Osteocyte (in vitro differentiated cells): ENCODE data around the gene SEMA6B. TPM values are rescaled to one million over a fixed set of nuclear protein-coding genes. Genes with fewer than 3 reads are reported as not detected.

Experiments used
- DNase-seq: peaks from one replicate; pipeline ENCODE4 v3.0.0; 2021; ENCODE audit warnings: mixed read lengths; ENCODE audit not compliant: unreplicated experiment; ENCODE audit errors: extremely low spot score
- H3K27ac Mint-ChIP-seq: one replicate; pipeline ENCODE4 v1.8.0; 2021; ENCODE audit warnings: mild to moderate bottlenecking, mixed read lengths; ENCODE audit not compliant: unreplicated experiment
- H3K27me3 Mint-ChIP-seq: one replicate; pipeline ENCODE4 v1.8.0; 2021; ENCODE audit warnings: mixed read lengths; ENCODE audit not compliant: unreplicated experiment
- H3K36me3 Mint-ChIP-seq: one replicate; pipeline ENCODE4 v1.8.0; 2021; ENCODE audit warnings: mixed read lengths; ENCODE audit not compliant: unreplicated experiment
- H3K4me1 Mint-ChIP-seq: one replicate; pipeline ENCODE4 v1.8.0; 2021; ENCODE audit warnings: mixed read lengths; ENCODE audit not compliant: unreplicated experiment
- H3K4me3 Mint-ChIP-seq: one replicate; pipeline ENCODE4 v1.8.0; 2021; ENCODE audit warnings: mild to moderate bottlenecking, moderate library complexity, mixed read lengths; ENCODE audit not compliant: unreplicated experiment
- H3K9me3 Mint-ChIP-seq: one replicate; pipeline ENCODE4 v1.8.0; 2021; ENCODE audit warnings: mixed read lengths; ENCODE audit not compliant: unreplicated experiment
- total RNA-seq: library from RNA; stranded (reverse); gene quantifications from 2 replicates; pipeline ENCODE4 v1.2.1, GENCODE V29; 2021
- TF ChIP-seq, protein P1 (sequence below): fragments of 200-600 bp; sonication (generic); IDR thresholded peaks from 2 replicates; pipeline ENCODE4 v1.5.0; 2021; ENCODE audit warnings: antibody characterized with exemption, mild to moderate bottlenecking, moderate library complexity

SEMA6B gene
- total RNA-seq, 1 donor from 2014 or later = 6.2 TPM

DNA sequence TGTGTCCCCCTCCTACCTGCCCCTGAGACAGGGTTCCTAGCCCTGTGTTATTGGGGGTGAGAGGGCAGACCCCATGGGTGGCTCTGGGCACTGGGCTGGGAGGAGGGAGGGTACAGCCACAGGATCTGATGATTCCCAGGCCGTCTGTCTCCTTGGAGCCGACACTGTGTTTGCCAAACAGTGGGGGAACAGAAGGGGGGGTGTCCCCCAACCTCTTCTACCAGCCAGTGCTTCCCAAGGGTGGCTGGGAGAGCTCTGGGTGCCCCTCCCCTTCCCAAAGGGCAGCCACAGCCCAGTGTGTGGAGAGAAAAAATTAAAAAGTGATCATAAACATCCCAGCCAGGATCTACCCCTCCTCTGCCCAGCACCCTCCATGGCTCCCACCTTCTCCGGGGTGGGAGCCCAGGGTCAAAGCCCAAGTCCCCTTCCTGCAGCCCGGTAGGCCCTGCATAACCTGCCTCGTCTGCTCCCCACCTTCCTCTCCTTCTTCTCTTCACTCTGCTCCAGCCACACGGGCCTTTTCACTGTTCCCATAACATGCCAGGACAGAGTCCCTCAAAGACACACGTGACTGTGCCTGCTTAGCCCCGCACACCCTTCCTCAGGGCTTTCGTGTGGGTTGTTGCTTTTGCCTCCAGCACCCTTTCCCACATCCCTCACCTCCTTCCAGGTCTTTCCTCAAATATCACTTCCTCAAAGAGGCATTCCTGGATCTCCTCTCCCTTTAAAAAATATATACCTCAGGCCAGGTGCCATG lies 39.8 kb downstream of the SEMA6B start:
- no peaks in the 10 kb centered on the region for H3K9me3 Mint-ChIP-seq
- H3K4me1 Mint-ChIP-seq = peaks cover 5% of the 10 kb centered on the region
- TF ChIP-seq, protein P1, sequence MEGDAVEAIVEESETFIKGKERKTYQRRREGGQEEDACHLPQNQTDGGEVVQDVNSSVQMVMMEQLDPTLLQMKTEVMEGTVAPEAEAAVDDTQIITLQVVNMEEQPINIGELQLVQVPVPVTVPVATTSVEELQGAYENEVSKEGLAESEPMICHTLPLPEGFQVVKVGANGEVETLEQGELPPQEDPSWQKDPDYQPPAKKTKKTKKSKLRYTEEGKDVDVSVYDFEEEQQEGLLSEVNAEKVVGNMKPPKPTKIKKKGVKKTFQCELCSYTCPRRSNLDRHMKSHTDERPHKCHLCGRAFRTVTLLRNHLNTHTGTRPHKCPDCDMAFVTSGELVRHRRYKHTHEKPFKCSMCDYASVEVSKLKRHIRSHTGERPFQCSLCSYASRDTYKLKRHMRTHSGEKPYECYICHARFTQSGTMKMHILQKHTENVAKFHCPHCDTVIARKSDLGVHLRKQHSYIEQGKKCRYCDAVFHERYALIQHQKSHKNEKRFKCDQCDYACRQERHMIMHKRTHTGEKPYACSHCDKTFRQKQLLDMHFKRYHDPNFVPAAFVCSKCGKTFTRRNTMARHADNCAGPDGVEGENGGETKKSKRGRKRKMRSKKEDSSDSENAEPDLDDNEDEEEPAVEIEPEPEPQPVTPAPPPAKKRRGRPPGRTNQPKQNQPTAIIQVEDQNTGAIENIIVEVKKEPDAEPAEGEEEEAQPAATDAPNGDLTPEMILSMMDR = no peak
- H3K36me3 Mint-ChIP-seq = no peaks in the 10 kb centered on the region
- H3K4me3 Mint-ChIP-seq = no peak overlapping the region
- no peak overlapping the region for H3K27ac Mint-ChIP-seq
- no peak for DNase-seq
- H3K27me3 Mint-ChIP-seq = no peaks in the 10 kb centered on the region

DNA sequence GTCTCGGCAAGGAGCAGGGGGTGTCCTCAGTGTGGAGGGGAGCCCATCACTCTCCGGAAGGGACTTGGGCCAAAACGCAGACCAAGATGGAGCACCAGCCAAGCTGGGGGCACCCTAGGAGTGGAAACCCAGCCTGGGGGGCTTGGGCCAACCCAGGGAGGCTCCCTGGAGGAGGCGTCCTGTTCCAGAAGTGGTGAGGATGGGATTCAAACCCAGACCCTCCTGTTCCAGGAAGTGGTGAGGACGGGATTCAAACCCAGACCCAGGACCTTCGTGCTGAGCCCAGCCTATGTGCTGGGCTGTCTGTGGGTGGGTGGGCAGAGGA lies 40.4 kb downstream of the SEMA6B start:
- no peak overlapping the region for H3K4me3 Mint-ChIP-seq
- TF ChIP-seq, protein P1 = no peak
- no peaks in the 10 kb centered on the region for H3K27me3 Mint-ChIP-seq
- peaks cover 5% of the 10 kb centered on the region for H3K4me1 Mint-ChIP-seq
- DNase-seq = no peak
- no peaks in the 10 kb centered on the region for H3K9me3 Mint-ChIP-seq
- no peak overlapping the region for H3K27ac Mint-ChIP-seq
- H3K36me3 Mint-ChIP-seq = no peaks in the 10 kb centered on the region

DNA sequence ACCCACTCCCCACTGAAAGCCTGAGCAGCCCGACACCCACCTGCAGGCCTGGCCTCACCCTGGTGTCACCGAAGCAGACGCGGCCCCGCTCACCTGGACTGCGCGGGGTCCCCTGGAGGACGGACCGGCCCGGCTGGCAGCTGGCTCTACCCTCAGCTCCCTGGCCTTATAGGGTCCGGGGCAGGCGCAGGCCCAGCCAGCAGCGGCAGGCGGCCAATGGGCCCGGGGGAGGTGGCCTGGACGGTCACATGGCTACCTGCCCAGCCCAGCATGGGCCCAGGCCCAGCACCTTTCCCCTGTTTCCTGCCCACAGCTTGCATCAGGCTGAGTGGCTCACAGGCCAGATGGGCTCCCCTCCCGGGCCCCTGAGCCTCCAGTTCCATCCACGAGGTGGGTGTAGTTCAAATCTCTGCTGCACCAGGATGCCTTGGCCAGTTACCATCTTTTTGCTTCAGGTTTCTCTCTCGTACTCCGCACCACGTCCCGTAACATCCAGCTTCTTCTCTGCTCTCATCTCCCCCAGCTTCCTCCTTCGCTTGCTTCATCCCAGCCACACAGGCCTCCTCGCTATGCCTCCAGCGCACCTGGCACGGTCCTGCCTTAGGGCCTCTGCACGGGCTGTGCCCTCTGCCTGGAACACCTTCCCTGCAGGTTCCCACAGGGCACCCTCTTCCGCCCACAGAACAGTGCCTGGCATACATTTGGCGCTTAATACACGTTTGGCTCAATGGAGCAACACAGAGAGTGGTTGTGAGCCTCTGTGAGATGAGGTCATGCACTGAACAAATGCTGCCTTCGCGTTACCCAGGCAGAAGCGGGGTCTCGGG lies 40.9 kb downstream of the SEMA6B start, which contains the start of gene PLIN4:
Gene PLIN4 (minus strand): TSS at position 142 of the 827 bp plus-strand sequence. CDS start 214 bp downstream, outside the sequence.
- H3K4me3 Mint-ChIP-seq = no peak within 1 kb of the TSS
- no peak for DNase-seq
- no peaks in the 10 kb centered on the region for H3K27me3 Mint-ChIP-seq
- peaks cover 5% of the 10 kb centered on the region for H3K4me1 Mint-ChIP-seq
- H3K27ac Mint-ChIP-seq = no peak within 1 kb of the TSS
- H3K9me3 Mint-ChIP-seq = no peaks in the 10 kb centered on the region
- TF ChIP-seq, protein P1 = no peak
- H3K36me3 Mint-ChIP-seq = no peaks in the 10 kb centered on the region

DNA sequence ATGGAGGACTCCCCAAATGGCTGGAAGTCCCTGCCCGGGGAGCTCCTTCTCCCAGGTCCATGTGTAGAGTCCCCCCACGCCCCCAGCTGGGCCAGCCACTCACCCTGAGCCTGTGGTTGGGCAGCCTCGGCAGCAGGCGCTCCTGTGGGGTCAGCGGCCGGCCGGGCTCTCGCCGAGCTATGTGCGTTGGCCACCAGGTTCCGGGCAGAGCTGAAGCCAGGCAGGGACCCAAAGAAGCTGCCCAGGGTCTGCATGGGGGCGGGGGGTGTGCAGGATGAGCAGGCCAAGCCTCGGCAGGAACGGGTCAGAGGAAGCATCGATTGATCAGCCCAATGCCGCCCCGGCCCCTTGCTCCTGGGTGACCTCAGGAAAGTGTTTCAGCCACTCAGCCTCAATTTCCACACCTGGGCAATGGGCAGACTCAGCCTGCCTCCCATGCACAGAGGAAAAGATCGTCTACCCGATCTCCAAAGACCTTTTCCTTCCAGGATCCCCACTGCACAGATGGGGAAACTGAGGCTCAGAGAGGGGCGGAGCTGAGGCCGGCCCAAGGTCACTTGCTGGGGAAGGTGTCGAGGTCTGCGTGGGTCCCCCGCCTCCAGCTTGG lies 41.9 kb downstream of the SEMA6B start:
- Mint-ChIP-seq H3K36me3 (no peaks in the 10 kb centered on the region), H3K9me3 (no peaks in the 10 kb centered on the region), H3K4me1 (peaks cover 5% of the 10 kb centered on the region), H3K27ac (no peak overlapping the region), H3K4me3 (no peak overlapping the region), H3K27me3 (no peaks in the 10 kb centered on the region)
- TF ChIP-seq, protein P1 = no peak
- DNase-seq = no peak

DNA sequence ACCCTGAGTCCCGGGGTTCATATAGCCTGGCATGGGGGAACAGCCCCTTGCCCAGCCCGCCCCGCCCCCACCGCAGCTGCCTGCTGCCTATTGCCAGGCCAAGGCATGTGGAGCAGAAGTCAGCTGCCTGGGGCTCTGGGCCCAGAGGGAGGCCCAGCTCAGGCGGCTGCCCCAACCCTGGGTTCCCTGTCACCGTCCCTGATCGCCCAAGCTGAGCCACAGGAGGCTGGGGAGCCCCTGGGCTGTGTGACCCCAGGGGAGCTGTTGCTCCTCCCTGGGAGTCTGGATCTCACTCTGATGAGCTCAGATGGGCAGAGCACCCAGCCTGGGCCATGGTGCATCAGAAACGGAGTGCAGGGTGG lies 42.6 kb downstream of the SEMA6B start:
- H3K4me3 Mint-ChIP-seq = no peak overlapping the region
- no peak overlapping the region for H3K27ac Mint-ChIP-seq
- H3K27me3 Mint-ChIP-seq = no peaks in the 10 kb centered on the region
- peaks cover 5% of the 10 kb centered on the region for H3K4me1 Mint-ChIP-seq
- TF ChIP-seq, protein P1 = no peak
- no peak for DNase-seq
- no peaks in the 10 kb centered on the region for H3K9me3 Mint-ChIP-seq
- no peaks in the 10 kb centered on the region for H3K36me3 Mint-ChIP-seq
